Fibroblast of villous mesenchyme (primary cell): ENCODE data around the gene ABCC9. TPM values are rescaled to one million over a fixed set of nuclear protein-coding genes. Genes with fewer than 3 reads are reported as not detected.

Experiments
- DNase-seq: peaks from one replicate; pipeline ENCODE4 v3.0.0-alpha.2; 2010; ENCODE audit warnings: low read depth
- H3K4me3 ChIP-seq: 2 replicates; pipeline ENCODE4 v1.5.1; 2011; ENCODE audit warnings: low read depth, mild to moderate bottlenecking, low read length
- total RNA-seq: library from RNA; depleted of rRNA; stranded (reverse); fragments of >200 nt; gene quantifications from 2 replicates; pipeline ENCODE4 v1.2.3, GENCODE V29; 2012
- TF ChIP-seq, protein P1 (sequence below): IDR thresholded peaks from 2 replicates; pipeline ENCODE4 v1.5.1; 2012; ENCODE audit warnings: low read depth, mild to moderate bottlenecking, low read length; ENCODE audit not compliant: insufficient read depth

The ABCC9 gene
- total RNA-seq, 1 donor = 12.1 TPM

GRCh38 chr12:21877293-21877982 lies 63.8 kb downstream of the ABCC9 start:
- TF ChIP-seq, protein P1, sequence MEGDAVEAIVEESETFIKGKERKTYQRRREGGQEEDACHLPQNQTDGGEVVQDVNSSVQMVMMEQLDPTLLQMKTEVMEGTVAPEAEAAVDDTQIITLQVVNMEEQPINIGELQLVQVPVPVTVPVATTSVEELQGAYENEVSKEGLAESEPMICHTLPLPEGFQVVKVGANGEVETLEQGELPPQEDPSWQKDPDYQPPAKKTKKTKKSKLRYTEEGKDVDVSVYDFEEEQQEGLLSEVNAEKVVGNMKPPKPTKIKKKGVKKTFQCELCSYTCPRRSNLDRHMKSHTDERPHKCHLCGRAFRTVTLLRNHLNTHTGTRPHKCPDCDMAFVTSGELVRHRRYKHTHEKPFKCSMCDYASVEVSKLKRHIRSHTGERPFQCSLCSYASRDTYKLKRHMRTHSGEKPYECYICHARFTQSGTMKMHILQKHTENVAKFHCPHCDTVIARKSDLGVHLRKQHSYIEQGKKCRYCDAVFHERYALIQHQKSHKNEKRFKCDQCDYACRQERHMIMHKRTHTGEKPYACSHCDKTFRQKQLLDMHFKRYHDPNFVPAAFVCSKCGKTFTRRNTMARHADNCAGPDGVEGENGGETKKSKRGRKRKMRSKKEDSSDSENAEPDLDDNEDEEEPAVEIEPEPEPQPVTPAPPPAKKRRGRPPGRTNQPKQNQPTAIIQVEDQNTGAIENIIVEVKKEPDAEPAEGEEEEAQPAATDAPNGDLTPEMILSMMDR = no peak
- no peak overlapping the region for H3K4me3 ChIP-seq
- DNase-seq = no peak

DNA sequence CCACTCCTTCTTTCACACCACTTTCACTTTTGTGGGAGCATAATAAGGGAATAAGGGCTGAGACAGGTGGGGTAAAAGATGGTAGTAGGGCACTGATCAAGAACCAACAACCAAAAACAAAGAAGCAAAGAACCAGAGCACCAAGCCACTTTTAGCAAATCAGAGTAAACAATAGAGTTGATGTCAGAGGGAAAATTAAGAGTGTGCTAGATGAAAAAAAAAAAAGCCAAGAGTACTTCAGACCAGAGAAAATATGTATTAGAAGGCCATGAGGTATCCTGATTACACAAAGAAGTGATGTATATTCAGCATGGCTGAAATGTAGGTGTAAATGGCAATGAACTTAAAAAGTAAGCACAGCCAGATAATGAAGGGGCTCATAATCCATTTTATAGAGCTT lies 75.4 kb downstream of the ABCC9 start:
- no peak overlapping the region for H3K4me3 ChIP-seq
- TF ChIP-seq, protein P1 = no peak
- DNase-seq = no peak

DNA sequence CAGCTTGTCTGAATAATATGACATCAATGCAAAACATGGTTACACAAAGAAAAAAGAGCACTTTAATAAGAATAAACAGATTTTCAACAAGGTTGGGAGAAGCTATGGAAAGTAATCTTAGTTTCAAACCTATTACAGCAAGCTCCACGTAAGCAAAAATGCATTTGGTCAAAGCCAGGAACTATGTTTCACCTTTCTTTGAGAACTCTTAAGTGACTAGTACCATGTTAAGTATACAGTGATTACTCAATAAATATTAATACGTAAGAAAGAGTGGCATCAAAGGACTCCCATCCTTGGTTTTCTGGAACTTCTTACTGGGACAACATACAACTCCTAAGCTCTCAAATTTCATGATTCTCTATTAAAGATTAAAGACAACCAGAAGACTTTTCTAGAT lies 80.7 kb downstream of the ABCC9 start:
- no peak overlapping the region for H3K4me3 ChIP-seq
- DNase-seq = no peak
- TF ChIP-seq, protein P1 = no peak

DNA sequence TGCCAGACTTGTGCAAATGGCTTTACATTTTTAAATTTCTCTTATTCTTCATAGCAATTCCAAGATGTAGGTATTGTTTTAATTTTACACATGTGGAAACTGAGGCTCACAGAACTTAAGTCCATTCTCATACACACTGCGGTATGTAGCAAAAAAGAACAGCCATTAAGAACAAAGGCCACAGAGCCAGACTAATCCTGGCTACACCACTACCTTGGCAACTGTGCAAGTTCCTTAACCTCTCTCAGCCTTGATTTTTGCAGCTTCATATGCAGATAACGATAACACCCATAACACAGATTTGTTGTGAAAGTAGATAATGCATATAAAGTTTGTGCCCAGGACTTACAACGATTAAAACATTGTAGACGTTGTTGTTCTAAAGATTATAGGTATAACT lies 81.1 kb downstream of the ABCC9 start:
- DNase-seq = no peak
- no peak overlapping the region for H3K4me3 ChIP-seq
- TF ChIP-seq, protein P1 = no peak

DNA sequence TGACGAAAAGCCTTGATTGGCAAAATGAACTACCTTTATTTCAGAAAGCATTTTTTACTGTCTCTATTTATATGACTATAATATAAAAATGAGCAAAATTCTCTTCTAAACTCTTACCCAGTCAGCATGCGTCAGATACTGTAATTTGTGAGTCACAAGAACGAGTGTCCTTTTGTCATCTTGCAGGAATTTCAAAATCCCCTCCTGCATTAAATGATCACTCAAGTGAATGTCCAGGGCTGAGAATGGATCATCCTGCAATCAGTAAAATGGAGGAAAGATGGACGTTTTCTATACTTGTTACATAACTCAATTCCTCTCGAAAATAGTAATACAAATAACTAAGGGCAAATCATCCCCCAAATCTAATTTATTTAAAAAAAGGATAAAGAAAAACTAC lies 89.0 kb downstream of the ABCC9 start:
- no peak overlapping the region for H3K4me3 ChIP-seq
- TF ChIP-seq, protein P1 = no peak
- DNase-seq = peak; percentile 31

DNA sequence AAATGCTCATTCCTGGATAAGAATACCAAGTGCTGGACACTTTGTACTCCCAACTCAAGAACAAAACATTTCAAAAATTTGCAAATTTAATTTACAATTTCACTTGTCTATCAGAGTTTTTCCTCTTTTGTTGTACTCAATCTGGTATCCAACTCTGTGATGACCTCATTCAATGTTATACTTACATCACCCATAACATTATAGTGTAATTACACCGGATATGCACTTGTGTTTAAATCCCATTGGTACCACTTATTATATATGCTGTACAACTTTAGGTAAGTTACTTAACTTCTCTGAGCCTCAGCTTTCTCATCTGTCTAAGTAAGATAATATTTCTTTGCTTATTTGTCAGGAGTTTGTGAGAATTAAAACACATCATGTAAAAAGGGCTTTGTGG lies 90.1 kb downstream of the ABCC9 start:
- no peak overlapping the region for H3K4me3 ChIP-seq
- TF ChIP-seq, protein P1 = no peak
- DNase-seq = no peak

GRCh38 chr12:21850419-21850818 lies 90.8 kb downstream of the ABCC9 start:
- no peak for DNase-seq
- TF ChIP-seq, protein P1 = no peak
- H3K4me3 ChIP-seq = no peak overlapping the region
